ENCODE data around the gene GOLGA2. TPM values are rescaled to one million over a fixed set of nuclear protein-coding genes. Genes with fewer than 3 reads are reported as not detected.

GOLGA2 gene
- total RNA-seq, 1 donor from 2014 or later, result 86.9 TPM

- TF ChIP-seq CTCF (IDR thresholded peaks at IDR 0.05; ENCODE audit: borderline replicate concordance), result no peak
- intact Hi-C loops (cut with micrococcal nuclease), result no loop called here
Observed at GRCh38 chr9:128208946-128209669, 66.7 kb downstream of the GOLGA2 start.

GRCh38 chr9:128208386-128208785, 67.4 kb downstream of the GOLGA2 start:
- no peaks in the 10 kb centered on the region for H3K36me3 ChIP-seq
- no peaks in the 10 kb centered on the region for H3K9me3 ChIP-seq (replicated peaks)
- intact Hi-C loops (cut with micrococcal nuclease), result no loop called here
- no peak overlapping the region for H3K27ac ChIP-seq (replicated peaks)
- no peak for TF ChIP-seq CTCF (IDR thresholded peaks at IDR 0.05; ENCODE audit: borderline replicate concordance)
- peaks cover 30% of the 10 kb centered on the region for H3K27me3 ChIP-seq (ENCODE audit: low read depth)
- no peak overlapping the region for H3K4me3 ChIP-seq
- no peak for DNase-seq
- peaks cover 9% of the 10 kb centered on the region for H3K4me1 ChIP-seq

More at GRCh38 chr9:128208946-128209669, 66.7 kb downstream of the GOLGA2 start:
- Histone ChIP-seq H3K4me3 (no peak overlapping the region), H3K27me3 (ENCODE audit: low read depth) (peaks cover 23% of the 10 kb centered on the region), H3K4me1 (peaks cover 2% of the 10 kb centered on the region), H3K27ac (replicated peaks) (no peak overlapping the region), H3K9me3 (replicated peaks) (no peaks in the 10 kb centered on the region), H3K36me3 (no peaks in the 10 kb centered on the region)
- no peak for DNase-seq

GRCh38 chr9:128206916-128207910, 68.6 kb downstream of the GOLGA2 start:
- intact Hi-C loops (cut with micrococcal nuclease), result no loop called here
- Histone ChIP-seq H3K9me3 (replicated peaks) (no peaks in the 10 kb centered on the region), H3K36me3 (no peaks in the 10 kb centered on the region), H3K4me3 (no peak overlapping the region), H3K27ac (replicated peaks) (no peak overlapping the region), H3K27me3 (ENCODE audit: low read depth) (peaks cover 31% of the 10 kb centered on the region), H3K4me1 (peaks cover 11% of the 10 kb centered on the region)
- no peak for DNase-seq
- TF ChIP-seq CTCF (IDR thresholded peaks at IDR 0.05; ENCODE audit: borderline replicate concordance), result no peak

- Histone ChIP-seq H3K27ac (replicated peaks) (no peak overlapping the region), H3K36me3 (no peaks in the 10 kb centered on the region), H3K27me3 (ENCODE audit: low read depth) (peaks cover 25% of the 10 kb centered on the region), H3K4me3 (no peak overlapping the region), H3K4me1 (peaks cover 11% of the 10 kb centered on the region), H3K9me3 (replicated peaks) (no peaks in the 10 kb centered on the region)
- intact Hi-C loops (cut with micrococcal nuclease), result no loop called here
- no peak for TF ChIP-seq CTCF (IDR thresholded peaks at IDR 0.05; ENCODE audit: borderline replicate concordance)
- no peak for DNase-seq
Observed at GRCh38 chr9:128206484-128206883, 69.3 kb downstream of the GOLGA2 start.

Small RNA genes lying within 50 kb of the gene (microRNA-seq; reads per million reads assigned to microRNA genes)
- gene MIR199B (1,996 reads per million, percentile 89 among the genes with 10 or more reads in this experiment), gene MIR3154 (1.6 reads per million)

Other genes with a start within 250 kb of the GOLGA2 start
- 7.9 TPM for gene NAIF1, start 208.7 kb downstream of the GOLGA2 start, total RNA-seq
- gene SLC25A25, start 207.8 kb downstream of the GOLGA2 start, total RNA-seq, result 5.4 TPM
- 141 TPM for gene PTGES2, start 148.3 kb downstream of the GOLGA2 start, total RNA-seq
- gene LCN2, start 126.6 kb downstream of the GOLGA2 start, total RNA-seq, result not detected
- 52.5 TPM for gene BBLN, start 115.7 kb downstream of the GOLGA2 start, total RNA-seq
- 74.9 TPM for gene CIZ1, start 84.4 kb downstream of the GOLGA2 start, total RNA-seq
- gene DNM1, start 72.6 kb downstream of the GOLGA2 start, total RNA-seq, result 4.9 TPM
- gene SWI5, start 269 bp upstream of the GOLGA2 start, total RNA-seq, result 16.2 TPM
- gene TRUB2, start 46.4 kb upstream of the GOLGA2 start, total RNA-seq, result 43.7 TPM
- 32.0 TPM for gene COQ4, start 46.8 kb upstream of the GOLGA2 start, total RNA-seq
- gene SLC27A4, start 64.5 kb upstream of the GOLGA2 start, total RNA-seq, result 18.8 TPM
- 57.0 TPM for gene URM1, start 95.4 kb upstream of the GOLGA2 start, total RNA-seq
- 8.5 TPM for gene CERCAM, start 144.8 kb upstream of the GOLGA2 start, total RNA-seq
- 16.7 TPM for gene ODF2, start 180.0 kb upstream of the GOLGA2 start, total RNA-seq
- gene GLE1, start 228.7 kb upstream of the GOLGA2 start, total RNA-seq, result 18.8 TPM